ENCODE data around the gene PLXDC2. TPM values are rescaled to one million over a fixed set of nuclear protein-coding genes. Genes with fewer than 3 reads are reported as not detected.
"Not testable (repeated sequence)": the region's sequence is repeated elsewhere in the genome, so short reads cannot be mapped to it uniquely, and the experiment has no call there.

PLXDC2 gene
- total RNA-seq = 0.59 and 2.9 TPM in 2 replicates

DNA sequence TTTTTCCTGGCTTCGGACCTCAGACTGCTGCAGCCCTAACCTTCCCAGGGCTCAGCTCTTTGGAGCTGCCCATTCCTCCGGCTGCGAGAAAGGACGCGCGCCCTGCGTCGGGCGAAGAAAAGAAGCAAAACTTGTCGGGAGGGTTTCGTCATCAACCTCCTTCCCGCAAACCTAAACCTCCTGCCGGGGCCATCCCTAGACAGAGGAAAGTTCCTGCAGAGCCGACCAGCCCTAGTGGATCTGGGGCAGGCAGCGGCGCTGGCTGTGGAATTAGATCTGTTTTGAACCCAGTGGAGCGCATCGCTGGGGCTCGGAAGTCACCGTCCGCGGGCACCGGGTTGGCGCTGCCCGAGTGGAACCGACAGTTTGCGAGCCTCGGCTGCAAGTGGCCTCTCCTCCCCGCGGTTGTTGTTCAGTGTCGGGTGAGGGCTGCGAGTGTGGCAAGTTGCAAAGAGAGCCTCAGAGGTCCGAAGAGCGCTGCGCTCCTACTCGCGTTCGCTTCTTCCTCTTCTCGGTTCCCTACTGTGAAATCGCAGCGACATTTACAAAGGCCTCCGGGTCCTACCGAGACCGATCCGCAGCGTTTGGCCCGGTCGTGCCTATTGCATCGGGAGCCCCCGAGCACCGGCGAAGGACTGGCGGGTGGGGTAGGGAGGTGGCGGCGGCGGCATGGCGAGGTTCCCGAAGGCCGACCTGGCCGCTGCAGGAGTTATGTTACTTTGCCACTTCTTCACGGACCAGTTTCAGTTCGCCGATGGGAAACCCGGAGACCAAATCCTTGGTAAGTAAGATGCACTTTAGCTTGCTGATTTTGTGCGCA is at the start of gene PLXDC2:
Gene PLXDC2, plus strand, starts transcription at position 22 of the 820 bp plus-strand sequence.
- DNase-seq (ENCODE audit: low read depth, low spot score) = no peak

DNA sequence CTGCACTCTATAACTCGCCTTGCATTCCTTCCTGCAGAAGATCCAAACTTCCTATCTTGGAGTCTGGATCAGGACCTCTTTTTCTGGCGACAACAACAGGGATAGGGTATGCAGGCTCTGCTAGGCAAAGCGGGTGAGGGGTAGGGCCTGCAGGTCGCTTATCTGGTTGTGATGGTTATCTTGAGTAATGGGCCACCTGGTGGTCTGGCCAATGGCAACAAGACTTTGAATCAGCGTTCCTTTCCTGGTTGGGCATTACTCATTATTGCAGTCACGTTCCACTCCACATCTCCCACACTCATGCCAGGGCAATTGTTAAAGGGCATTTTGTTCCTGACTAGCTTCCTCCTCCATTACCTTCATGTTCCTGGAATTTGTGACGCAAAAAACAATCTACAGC is 48.4 kb upstream of the PLXDC2 start:
- no peak for DNase-seq (ENCODE audit: low read depth, low spot score)

DNA sequence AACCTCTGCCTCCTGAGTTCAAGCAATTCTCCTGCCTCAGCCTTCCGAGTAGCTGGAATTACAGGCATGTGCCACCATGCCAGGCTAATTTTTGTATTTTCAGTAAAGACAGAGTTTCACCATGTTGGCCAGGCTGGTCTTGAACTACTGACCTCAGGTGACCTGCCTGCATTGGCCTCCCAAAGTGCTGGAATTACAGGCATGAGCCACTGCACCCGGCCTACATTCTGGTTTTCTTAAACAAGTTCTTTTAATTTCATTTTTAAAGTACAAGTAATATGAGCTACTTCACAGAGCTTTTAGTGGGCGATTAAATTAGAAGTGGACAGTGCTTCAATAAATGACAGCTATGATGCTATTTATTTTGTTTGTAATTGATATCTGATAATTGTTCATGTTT is 46.4 kb upstream of the PLXDC2 start:
- not testable (repeated sequence) for DNase-seq (ENCODE audit: low read depth, low spot score)

DNA sequence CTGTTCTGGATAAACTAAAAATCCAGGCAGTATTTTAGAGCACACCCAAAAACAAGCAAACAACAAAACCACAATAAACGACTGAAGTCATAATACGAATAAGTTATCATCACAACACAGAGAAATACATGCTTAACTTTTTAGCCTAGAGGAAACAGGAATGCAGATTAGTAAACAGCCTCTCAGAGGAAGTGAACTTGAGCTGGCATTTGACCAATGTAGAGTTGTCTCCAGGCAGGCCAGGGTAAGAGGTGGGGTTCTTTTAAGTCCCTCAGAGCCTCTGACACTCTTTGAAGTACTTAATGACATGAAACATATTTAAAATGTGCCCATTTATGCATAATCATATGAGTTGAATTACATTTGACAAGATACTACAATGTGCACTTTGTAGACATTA is 43.3 kb upstream of the PLXDC2 start:
- DNase-seq (ENCODE audit: low read depth, low spot score) = no peak

DNA sequence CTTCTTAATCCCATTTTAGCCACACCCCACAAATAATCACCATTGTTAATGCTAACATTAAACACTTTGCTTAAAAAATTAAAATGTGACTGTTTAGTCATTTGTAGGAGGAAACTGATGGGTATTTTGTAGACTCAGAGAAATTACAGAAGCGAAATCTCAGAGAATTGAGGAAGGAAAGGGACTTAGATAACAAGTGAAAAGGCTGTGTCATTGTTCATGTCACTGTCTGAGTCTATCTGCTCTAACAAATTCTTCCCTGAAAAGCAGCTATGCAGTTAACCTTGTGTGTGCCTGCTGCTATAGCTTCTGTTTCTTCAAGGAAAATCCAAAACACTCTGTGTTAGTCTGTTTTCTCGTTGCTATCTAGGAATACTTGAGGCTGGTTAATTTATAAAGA is 40.9 kb upstream of the PLXDC2 start:
- no peak for DNase-seq (ENCODE audit: low read depth, low spot score)

DNA sequence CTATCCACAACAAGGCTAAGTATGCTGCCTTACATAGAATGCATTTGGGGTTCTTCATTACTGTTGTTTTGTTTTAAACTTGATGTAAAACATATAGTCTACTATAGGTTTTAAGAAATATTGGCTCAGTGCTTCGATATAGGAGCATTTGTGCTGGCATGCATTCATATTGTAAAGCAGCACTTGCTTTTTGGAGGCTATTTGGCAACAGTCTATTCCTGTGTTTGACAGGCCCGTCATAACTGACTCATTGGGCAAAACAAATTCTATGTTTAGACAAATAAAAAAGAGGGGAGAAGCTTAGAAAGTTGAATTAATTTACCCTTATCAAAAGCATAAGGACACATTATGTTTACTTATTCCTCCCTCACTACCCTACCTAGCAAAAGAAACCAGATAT is 38.4 kb upstream of the PLXDC2 start:
- no peak for DNase-seq (ENCODE audit: low read depth, low spot score)

DNA sequence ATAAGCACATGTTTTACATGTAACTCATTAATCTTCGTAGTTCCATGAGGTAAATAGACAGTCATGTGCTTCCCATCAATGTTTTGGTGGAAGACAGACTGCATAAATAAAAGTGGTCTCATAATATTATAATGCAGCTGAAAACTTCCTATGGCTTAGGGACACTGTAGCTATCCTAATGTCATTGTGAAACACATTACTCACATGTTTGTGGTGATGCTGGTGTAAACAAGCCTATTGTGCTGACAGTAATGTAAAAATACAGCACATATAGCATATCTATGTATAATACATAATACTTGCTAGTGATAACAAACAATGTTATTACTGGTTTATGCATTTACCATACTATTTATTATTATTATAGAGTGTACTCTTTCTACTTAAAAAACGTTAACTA is 37.2 kb upstream of the PLXDC2 start:
- no peak for DNase-seq (ENCODE audit: low read depth, low spot score)

DNA sequence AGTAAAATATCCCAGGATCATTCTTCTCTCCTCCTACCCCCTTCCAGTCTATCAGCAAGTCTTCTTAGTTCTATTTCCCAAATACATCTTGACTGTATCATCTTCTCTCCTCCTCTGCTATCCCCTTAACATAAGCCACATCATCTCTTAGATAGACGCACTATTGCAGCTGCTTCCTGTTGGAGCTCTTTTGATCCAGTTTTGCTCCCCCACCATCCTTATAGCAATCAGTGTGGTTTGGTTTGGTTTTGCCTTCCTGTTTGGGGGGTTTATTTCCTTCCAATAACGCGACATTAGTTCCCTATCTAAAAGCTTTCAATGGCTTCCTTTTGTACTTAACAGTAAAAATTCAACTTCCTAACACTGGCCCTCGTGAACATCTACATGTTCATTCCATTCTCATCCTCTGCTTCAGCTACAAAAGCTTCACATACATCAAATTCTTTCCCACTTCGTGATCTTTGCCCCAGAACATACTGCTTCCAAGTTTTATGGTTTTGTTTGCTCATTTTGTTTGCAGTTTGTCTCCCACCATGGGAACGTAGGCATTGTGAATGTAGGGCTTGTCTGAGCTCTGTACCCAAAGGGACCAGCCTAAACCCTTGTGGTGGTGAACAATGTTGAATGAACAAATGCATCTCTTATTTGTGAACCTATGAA is 33.7 kb upstream of the PLXDC2 start:
- no peak for DNase-seq (ENCODE audit: low read depth, low spot score)

DNA sequence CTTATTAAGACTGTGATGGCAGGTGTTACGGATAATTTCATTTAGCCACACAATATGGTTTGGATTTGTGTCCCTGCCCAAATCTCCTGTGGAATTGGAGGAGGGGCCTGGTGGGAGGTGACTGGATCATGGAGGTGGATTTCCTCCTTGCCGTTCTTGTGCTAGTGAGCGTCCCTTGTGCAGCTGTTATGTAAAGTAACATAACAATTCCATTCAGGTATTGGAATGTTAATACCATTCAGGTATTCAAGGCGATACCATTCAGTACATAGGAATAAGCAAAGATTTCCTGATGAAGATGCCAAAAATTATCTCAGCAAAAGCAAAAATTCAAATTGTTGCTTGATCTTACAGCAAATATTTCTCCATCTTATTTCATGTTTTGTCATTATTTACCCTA is 32.5 kb upstream of the PLXDC2 start:
- no peak for DNase-seq (ENCODE audit: low read depth, low spot score)

DNA sequence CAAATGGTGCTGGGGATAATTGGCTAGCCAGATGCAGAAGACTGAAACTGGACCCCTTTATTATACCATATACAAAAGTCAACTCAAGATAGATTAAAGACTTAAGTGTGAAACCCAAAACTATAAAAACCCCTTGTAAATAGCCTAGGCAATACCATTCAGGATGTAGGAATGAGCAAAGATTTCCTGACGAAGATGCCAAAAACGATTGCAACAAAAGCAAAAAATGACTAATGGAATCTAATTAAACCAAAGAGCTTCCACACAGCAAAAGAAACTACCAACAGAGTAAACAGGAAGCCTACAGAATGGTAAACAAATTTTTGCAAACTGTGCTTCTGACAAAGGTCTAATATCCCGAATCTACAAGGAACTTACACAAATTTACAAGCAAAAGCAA is 30.9 kb upstream of the PLXDC2 start:
- no peak for DNase-seq (ENCODE audit: low read depth, low spot score)

DNA sequence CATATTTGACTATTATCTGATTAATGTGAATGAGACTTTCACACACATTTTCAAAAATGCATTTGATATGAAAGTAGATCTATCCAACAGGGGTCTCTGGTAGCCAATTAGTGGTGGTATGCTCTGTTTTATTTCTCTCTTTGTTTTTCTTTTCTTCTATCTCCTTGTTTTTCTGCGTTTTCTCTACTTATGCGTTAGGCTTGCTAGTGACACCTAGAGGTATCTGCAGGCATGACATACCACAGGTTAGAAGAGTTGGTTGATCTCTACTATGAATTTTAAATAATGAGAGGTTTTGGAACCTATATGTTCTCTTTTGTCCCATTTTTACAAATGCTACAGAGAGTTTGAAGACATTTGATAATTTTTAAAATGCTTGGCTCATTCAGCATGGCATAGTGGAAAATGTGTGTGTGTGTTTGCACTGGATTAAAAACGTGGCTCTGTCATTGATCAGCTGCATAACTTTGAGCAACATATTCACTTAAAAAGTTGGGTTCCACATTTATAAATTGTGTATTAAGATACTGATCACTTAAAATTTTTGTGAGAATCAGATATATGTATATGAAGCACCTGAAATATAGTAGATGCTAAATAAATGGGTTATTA is 28.1 kb upstream of the PLXDC2 start:
- DNase-seq (ENCODE audit: low read depth, low spot score) = no peak

DNA sequence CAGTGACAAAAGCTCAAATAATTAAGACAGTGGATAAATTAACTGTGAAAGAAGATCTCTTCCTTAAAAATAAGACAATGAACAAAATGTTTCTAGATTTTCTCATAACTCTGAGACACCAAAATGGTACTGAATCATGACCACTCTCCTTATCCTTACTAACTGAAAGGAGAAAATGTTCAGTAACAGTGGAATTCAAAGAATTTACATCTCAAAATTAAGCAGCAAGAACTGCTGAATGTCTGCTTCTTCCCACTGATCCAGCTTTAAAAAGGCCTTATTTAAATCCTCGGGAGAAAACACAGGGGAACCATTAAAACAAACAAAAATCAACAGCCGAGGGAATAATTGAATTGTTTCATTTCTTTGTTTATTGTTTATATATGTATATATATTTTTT is 27.3 kb upstream of the PLXDC2 start:
- DNase-seq (ENCODE audit: low read depth, low spot score) = no peak

DNA sequence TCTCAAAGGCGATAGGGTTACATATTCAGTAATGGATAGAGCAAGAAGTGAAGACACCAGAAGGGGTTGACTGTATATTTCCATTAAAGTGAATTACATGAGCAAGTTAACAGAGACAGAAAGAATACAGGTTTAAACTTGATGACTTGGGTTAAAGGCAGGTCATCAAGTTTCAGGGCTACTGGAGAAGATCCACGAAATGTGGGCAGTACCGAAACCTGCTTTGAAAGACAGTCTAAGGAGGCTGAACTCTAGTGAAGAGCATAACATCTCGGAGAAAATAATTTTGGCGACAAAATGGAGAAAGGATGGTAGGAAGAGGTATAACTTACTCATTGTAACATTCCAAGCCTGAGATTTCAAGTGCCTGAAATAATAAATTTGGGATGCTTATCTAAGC is 26.6 kb upstream of the PLXDC2 start:
- no peak for DNase-seq (ENCODE audit: low read depth, low spot score)

DNA sequence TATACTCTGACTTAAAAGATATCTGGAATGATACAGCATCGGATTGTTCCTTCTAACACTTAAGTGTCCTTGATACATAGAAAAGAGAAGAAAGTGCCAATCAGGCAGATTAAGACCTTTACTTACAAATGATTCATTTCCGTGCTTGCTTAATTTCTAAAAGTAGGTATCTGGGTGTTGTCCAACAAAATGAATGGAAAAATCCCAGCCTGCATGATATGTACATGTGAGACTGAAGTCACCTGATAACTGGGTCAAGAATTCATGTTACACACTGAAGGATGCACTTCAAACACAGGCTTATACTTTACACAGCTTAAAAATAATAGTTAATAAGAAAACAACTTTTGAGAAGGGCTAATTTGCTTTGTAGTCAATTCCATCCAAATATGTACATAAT is 25.2 kb upstream of the PLXDC2 start:
- DNase-seq (ENCODE audit: low read depth, low spot score) = no peak

DNA sequence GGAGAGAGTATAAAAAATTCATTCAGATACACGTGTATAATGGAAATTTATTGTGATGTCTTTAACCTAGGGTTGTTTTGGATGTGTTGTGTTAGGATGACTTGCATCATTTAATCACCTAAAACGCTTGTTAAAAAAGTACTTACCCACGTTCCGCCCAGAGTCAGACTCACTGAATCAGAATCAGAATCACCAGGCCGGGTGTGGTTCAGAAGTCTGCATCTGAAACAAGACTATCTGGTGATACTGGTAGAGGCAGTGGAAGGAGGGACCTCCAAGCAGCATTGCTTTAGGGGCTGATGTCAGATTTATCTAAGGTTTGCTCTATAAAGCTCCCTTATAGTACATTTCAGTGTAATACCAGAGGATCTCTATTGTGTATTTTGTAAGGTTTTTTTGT is 20.5 kb upstream of the PLXDC2 start:
- no peak for DNase-seq (ENCODE audit: low read depth, low spot score)

DNA sequence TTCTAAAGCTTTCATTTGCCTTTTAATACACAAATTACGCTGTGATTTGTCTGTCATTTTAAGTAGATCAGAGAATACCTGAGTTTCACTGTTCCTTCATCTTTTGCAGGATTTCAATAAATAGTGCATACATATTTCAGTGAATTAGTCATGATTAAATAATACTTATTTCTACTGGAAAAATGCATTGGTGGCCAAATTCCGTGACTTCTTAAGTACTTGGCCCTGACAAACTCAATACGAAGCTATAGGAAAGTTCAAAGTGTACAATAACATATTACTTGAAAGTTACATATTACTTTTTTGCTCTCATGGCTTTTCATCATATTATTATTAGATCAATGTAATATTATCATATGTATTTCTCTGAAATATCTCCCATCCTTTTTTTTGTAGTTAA is 16.1 kb upstream of the PLXDC2 start:
- no peak for DNase-seq (ENCODE audit: low read depth, low spot score)

DNA sequence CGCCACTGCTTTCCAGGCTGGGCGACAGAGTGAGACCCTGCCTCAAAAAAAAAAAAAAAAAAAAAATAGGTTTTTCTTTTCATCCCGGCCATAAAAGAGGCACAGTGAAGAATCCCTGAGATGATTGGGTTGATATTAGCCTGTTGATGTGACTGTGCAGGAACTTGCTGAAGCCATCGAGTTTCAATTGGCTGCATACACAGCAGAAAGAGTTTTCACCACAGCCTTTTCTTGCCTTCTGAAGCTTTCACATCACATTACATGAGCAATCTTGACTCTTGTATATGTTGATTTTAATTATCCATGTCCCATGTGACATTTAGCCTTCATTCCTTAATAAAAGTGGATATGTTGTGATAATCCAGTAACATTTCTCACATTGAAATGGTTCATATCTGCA is 14.9 kb upstream of the PLXDC2 start:
- no peak for DNase-seq (ENCODE audit: low read depth, low spot score)

DNA sequence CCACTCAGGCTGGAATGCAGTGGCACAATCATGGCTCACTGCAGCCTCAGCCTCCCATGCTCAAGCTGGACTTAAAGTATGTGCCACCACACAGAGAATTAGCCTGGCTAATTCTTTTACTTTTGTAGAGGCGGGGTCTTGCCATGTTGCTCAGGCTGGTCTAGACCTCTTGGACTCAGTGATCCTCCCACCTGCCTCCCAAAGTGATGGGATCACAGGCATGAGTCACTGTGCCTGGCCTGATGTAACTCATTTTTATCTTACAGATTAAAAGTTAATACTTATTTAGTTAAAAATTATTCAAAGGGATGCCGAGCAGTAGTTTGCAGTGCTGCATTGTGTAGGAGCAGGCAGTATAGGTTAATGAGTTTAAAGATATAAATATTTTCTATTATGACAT is 12.6 kb upstream of the PLXDC2 start:
- DNase-seq (ENCODE audit: low read depth, low spot score) = no peak

DNA sequence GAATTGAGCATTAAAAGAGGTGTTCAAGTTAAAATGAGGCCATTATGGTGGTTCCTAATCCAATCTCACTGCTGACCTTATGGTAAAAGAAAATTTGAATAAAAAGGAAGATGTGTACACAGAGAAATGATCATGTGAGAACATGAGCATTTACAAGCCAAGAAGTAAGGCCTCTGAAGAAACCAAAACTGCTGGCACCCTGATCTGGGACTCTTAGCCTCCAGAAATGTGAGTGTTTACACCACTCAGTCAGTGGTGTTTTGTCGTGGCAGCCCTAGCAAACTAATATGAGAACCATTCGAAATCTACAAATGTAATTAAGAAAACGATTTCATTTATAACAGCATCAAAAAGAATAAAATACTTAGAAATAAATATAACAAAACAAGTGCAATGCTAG is 6.8 kb upstream of the PLXDC2 start:
- no peak for DNase-seq (ENCODE audit: low read depth, low spot score)

DNA sequence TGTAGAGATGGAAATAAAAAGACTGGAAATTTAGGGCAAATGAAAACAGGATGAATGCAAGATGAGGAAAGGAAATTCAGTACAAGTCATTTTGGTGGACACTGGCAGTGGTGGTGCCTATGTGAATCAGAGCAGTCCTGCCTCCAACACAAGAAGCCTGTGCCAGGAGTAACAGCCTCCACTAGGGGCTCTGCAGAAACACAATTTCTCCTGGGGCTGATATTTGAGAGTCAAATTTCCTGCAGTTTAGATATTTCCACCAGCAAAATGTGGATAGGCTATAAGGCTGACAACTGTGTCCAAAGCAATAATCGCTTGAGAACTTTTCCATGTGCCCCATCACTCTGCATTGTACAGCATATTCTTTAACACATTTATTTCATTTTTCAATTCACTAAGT is 4.7 kb upstream of the PLXDC2 start:
- no peak for DNase-seq (ENCODE audit: low read depth, low spot score)

DNA sequence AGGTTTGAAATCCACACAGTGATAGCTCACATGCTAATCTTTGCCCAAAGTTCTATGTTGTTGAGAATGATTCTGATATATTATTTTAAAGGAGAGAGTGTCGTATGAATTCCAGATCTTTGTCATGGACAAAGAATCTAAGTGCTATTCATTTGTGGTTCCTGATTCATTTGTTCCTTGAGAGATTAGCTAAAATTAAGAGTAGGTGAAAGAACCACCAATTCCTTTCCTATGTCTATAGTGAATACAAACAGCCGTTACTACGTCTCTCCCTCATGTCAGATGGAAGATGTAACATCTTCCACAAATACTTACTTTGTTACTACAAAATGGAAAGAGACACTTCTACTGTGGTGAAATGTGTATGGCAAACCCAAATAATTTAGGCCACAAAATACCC is 3.3 kb upstream of the PLXDC2 start:
- no peak for DNase-seq (ENCODE audit: low read depth, low spot score)

DNA sequence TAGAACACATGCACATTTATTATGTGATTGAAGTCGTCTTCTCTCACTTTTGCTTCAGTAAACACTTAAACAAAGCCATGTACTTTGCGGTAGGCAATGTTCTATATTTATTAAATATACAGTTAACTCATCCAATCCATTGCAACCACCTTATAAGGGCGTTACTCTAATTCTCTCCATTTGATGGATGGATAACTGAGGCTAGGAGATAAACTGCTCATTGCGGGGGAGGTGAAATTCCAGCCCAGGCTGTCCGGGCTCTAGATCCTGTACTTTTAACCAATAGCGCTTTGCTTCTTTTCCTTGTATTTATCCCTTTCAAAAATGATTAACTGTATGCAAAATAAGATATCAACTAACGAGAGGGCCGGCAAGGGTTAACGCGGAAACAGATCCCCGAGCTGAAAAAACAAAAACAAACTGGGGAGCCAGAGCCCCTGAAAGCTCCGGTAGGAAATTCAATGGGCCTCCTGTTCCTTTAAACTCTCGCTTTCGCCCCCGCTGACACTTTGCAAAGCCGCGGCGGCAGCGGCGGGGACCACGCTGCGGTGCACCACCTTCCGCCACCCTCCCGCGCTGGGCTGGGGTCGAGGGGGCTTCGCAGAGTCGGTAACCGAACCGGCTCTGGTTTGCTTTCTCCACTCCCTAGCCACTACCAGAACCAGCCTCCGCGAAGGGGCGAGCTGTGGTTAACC is 1.0 kb upstream of the PLXDC2 start:
- DNase-seq (ENCODE audit: low read depth, low spot score) = no peak

All from pulmonary artery endothelial cell (primary cell).